GM18519 (cell line): ENCODE measurements around the gene VTCN1.
A peak's percentile ranks its signal among the peaks of the same experiment; 100 is the strongest.
"Not testable (repeated sequence)": the region's sequence is repeated elsewhere in the genome, so short reads cannot be mapped to it uniquely, and the experiment has no call there.

Source experiments
- ATAC-seq: cut with Tn5 transposase; IDR thresholded peaks from one replicate; pipeline ENCODE4 v1.9.1; 2021; ENCODE audit warnings: mild to moderate bottlenecking, moderate library complexity; ENCODE audit not compliant: unreplicated experiment, low FRiP score

VTCN1 gene

GRCh38 chr1:117128323-117129079, 82.2 kb downstream of the VTCN1 start:
- ATAC-seq, result no peak

GRCh38 chr1:117127795-117128194, 82.9 kb downstream of the VTCN1 start:
- no peak for ATAC-seq

DNA sequence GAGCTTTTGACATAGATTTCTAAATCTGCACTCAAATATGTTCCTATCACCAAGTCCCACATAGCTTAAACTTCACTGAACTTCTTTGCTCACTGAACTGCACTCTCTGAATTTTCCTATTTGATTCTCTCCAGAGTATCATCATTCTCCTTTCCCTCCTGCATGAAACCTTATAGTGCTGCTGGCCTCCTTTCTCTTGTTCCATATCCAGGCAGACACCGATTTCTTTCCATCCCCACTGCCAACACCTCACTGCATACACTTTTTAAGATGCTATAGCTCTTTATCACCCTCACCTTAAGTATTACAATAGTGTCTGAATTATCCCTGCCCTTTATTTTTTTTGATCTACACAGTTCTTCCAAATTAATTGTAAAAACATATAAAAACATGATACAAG, 86.1 kb downstream of the VTCN1 start:
- no peak for ATAC-seq

DNA sequence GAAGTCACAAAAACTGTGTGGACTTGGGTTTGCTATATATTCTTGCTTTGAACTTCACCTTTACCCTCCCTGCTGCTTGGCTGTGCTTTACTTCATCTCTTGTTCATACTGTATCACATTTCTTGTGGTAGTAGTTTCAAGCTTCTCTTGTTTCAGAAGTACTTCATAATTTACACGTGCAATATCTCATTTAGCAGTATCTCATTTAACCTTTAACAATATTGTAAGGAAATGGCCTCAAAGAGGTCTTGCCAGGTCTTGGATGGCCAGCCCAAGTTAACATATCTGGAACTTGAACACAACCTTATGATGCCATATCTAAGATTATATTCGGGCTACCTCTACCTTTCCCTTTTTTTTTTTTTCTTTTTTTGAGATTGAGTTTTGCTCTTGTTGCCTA, 87.5 kb downstream of the VTCN1 start:
- no peak for ATAC-seq

GRCh38 chr1:117122330-117123025, 88.2 kb downstream of the VTCN1 start:
- ATAC-seq, result no peak

- ATAC-seq, result peak; percentile 77
Measured at GRCh38 chr1:117121589-117122329, 89.0 kb downstream of the VTCN1 start, which contains the start of gene TRIM45. TRIM45 (minus strand) TSS chr1:117121749; CDS start chr1:117121201, 548 bp downstream.

DNA sequence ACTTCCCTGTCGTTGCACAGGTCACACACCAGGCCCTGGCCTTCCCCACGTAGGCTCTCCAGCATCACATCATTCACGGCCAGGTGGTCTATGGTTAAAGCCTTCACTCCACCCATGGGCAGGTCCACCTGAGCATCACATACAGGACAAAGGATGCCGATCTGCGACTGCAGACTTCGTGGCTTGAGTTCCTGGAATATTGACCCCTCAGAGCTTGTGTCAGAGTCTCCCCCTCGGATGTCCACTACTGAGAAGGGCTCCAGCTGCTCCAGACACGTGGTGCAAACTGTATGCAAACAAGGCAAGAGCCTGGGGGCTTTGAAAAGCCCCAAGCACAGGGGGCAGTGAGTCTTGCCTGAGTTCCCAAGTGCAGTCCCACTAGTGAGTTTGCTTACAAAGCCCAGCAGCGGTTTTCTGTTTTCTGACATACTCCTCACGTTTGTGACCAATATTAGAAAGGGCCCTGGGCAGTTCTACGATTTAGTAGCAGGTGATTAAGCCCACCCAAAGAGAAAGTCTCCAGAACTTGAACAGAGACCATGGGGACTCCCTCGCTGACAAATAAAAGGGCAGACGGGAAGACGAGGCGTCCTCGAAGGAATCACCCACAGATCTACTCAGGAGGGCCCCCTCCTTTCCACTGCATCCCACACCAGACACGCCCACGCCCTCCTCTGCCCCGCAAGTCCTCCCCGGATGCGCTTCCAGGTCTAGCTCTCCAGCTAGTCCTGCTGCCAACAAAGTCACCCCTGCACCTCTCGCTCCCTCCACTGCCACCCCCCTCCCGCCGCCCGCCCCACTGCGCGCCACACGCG, 89.7 kb downstream of the VTCN1 start:
- ATAC-seq, result peak; percentile 3

DNA sequence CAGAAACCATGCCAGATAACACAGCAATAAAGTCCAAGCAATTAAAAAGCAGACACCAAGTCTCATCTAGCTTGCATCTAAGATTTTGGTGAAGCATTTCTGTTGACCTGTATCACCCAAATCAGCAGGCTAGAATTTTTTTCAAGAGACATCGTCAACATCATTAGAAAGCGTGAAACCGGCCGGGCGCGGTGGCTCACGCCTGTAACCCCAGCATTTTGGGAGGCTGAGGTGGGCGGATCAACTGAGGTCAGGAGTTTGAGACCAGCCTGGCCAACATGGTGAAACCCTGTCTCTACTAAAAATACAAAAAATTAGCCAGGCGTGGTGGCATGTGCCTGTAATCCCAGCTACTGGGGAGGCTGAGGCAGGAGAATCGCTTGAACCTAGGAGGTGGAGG, 91.6 kb downstream of the VTCN1 start:
- ATAC-seq, result not testable (repeated sequence)

DNA sequence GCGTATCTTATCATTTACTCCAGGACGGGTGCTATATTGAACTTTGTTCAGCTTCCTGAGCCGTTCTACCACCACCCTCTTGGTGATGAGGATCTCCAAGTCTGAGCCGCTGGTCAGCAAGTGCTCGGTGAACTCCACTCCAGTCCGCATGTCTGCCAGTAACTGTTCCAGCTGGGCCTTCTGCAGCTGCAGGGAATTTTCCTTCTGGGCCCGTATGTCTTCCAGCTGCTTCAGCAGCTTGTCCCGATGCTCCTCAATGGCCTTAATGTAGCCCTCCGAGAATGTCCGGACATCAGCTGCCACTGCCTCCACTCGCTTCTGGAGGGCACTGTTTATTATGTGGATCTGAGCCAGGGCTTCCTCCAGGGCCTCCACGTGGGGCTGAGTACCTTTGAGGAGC, 92.6 kb downstream of the VTCN1 start:
- ATAC-seq, result no peak

- no peak for ATAC-seq
Measured at GRCh38 chr1:117117697-117118096, 93.0 kb downstream of the VTCN1 start.

DNA sequence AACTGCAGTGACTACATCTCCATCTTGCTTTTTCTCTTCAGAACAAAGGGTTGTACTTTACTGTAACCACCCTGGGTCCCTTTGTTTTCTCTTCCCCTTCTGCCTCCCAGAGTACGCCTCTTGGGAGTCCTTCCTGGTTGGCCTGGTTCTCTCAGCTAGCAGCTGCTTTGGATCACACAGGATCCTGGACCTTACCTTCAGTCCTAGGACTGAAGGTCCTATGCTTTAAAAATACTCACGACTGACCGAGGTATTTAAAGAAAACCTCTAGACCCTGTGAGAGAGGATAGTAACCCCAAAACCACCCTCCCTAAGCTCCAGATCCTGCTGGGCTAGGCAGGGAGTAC, 94.0 kb downstream of the VTCN1 start:
- no peak for ATAC-seq

DNA sequence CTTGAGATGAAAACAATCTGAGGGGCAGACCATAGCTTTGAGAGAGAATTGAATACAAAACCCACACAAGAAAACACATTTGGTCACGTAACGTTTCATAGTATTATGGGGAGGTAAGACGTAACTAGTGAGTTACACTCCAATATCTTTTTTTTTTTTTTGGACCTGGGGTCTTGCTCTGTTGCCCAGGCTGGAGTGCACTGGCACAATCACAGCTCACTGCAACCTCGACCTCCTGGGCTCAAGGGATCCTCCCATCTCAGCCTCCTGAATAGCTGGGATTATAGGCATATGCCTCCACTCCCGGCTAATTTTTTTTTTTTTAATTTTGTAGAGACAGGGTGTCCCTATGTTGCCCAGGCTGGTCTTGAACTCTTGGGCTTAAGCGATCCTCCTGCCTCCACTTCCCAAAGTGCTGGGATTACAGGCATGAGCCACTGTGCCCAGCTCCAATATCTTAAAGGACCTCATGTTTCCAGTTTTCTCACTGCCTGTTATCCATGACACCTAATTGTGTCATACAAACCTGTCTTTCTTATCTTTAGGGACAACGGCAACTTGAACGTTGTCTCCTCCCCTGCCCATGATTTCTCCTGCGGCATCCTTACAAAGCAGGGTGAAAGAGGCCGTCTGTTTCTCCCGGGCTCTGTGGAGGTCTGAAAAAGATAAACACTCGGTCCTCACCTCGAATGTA, 94.5 kb downstream of the VTCN1 start:
- no peak for ATAC-seq

- no peak for ATAC-seq
Measured at GRCh38 chr1:117114877-117115276, 95.8 kb downstream of the VTCN1 start.

DNA sequence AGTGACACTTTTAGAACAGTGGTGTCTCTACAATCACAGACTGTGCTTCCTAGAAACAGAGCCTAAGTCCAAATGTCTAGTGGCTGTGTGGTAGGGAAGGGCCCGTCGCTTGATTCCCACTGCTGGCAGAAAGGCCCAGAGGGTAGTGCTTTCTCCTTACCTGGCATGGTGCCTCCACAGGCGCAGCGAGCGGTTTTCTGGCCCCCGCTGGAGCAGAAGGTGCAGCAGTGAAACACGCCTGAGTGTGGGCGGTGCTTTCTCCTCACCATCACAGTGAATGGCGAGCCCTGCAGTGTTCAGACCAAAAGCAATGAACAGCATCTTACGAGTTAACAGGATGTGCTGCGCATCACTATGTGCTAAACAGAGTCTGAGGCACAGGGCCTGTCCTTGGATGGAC, 97.5 kb downstream of the VTCN1 start:
- ATAC-seq, result no peak

DNA sequence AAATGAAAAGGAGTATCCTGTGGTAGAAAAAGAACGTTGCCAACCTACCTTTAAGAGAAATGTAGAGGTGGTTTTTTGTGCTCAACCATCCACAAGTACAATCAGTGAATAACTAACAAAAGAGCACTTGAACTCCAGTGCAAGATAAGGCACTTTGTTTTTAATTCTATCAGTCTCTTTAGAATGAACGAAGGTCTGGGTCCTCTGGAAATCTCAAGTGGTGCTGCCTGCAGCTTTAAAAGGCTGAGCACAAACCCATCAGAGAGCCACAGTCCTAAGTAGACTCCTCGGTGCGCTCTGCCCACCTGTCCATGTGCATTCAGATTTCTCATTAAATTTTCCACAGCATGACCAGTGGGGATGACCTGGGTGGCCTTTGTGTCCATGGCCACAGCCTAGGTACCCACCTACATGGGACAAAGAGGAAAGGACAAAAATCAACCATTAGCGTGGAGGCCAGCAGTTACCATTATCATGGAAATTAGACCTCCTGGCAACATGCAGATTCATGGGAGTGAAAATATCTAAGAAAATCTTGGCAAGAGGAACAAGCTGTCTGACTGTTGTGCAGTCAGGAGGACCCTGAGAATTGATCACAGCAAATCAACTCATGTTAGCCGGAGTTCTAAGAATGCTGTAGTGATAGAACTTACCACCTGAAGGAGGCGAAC, 98.5 kb downstream of the VTCN1 start:
- no peak for ATAC-seq

DNA sequence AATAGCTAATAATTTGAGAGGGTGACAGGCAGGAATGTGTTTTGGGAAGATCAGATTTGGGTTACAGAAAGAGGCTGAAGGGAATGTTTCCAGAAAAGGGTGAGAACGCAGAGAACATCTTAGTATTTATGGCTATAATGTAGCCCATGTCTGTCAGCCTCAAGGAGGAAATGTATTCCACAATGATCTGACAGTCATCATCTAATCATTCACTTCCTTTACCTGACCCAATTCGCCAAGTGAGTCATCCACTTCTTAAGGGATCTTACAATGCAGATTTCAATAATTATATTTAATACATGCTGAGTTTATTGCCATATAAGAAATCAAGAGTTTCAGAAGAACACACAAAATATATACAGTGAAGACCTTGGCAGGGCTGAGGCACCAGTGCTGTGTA, 100.0 kb downstream of the VTCN1 start:
- ATAC-seq, result no peak

DNA sequence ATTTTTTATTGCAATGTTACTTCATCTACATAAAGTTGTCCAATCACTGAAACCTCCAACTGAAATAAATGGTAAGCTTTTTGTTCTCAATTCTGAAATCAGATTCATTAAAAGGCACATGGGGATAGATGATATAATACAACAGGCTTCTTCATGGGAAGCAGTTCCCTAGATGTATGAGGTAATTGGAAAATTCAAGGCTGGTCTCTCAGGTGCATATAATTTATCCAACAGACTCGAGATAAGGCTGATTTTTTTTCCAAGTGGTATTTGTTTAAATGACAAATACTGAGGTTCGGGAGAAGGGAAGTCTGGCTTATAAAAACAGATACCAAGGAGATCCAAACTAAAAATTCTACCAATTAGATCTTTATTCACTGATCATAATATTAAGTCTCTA, 103.4 kb downstream of the VTCN1 start:
- no peak for ATAC-seq

DNA sequence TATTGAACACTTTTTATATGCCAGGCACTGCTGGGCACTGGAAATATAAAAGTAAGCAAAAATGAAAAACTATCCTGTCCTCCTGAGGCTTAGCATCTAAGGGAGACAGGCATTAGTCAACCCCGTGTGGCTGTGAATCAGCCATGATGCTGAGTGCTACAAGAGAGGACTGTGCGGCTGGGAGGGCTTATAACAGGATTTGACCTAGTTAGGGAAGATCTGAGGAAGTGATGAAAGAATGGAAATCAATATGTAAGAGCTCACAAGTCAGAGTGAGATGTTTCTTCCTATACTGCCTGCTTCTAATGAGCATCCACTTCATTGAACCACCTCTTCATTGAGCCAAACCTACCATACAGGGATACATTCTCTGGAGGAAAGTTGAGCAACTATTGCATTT, 104.2 kb downstream of the VTCN1 start:
- ATAC-seq, result no peak

DNA sequence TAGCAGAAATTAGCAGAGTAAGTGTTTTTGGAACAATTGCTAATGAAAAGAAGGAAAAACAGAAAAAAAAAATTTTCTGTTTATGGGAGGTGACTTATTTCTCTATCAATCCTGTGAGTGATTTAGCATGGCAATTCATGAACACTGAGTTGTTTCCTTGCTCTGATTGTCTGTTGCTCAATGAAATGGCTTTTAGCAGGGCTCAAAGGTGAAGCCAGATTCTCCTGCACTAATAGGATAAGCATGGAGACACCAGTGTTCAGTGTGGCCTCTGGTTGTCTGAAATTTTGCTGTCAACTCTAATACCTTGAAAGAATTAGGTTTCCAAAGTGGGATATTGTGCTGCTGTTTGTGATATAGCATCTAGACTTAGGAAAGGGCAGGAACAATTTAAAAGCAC, 105.0 kb downstream of the VTCN1 start:
- no peak for ATAC-seq

GRCh38 chr1:117104986-117105385, 105.7 kb downstream of the VTCN1 start:
- ATAC-seq, result no peak
